ENCODE results near the gene ZNF830. TPM values are rescaled to one million over a fixed set of nuclear protein-coding genes. Genes with fewer than 3 reads are reported as not detected.

The ZNF830 gene
- total and polyA plus RNA-seq, 9 of the 15 experiments (the other 6 are each of a cell fraction or from before 2014, with no cell fraction given): 13.1 to 28.7 (median 21.7) TPM

GRCh38 chr17:34980353-34980680 is 19.0 kb downstream of the ZNF830 start, which contains the start of gene LIG3 (continued):
- peak; percentile 86 for TF ChIP-seq MGA (IDR thresholded peaks at IDR 0.05)
- peak; percentile 37 for TF ChIP-seq TEAD4 (IDR thresholded peaks at IDR 0.05; ENCODE audit: low read length)
- no peak for TF ChIP-seq TEAD4 (CRISPR knock-in tag; IDR thresholded peaks at IDR 0.05; ENCODE audit: borderline replicate concordance)
- TF ChIP-seq ZSCAN32 (CRISPR knock-in tag; IDR thresholded peaks at IDR 0.05): no peak
- peak; percentile 70 for TF ChIP-seq MEIS2 (IDR thresholded peaks at IDR 0.05; ENCODE audit: partially characterized antibody)
- TF ChIP-seq ZNF511 (CRISPR knock-in tag; IDR thresholded peaks at IDR 0.05): peak; percentile 77
- peak; percentile 34; the same call in 1 of the 2 replicates for TF ChIP-seq TFAP4 (CRISPR knock-in tag; IDR thresholded peaks at IDR 0.05; ENCODE audit: borderline replicate concordance)

All from K562 (cell line).